Measurements from ENCODE around the gene FOXN3. TPM values are rescaled to one million over a fixed set of nuclear protein-coding genes. Genes with fewer than 3 reads are reported as not detected.

The FOXN3 gene
- total and polyA plus RNA-seq, 2 donors (not counting 1 experiment from before 2014, with no cell fraction given) = 27.9 to 33.3 TPM

DNA sequence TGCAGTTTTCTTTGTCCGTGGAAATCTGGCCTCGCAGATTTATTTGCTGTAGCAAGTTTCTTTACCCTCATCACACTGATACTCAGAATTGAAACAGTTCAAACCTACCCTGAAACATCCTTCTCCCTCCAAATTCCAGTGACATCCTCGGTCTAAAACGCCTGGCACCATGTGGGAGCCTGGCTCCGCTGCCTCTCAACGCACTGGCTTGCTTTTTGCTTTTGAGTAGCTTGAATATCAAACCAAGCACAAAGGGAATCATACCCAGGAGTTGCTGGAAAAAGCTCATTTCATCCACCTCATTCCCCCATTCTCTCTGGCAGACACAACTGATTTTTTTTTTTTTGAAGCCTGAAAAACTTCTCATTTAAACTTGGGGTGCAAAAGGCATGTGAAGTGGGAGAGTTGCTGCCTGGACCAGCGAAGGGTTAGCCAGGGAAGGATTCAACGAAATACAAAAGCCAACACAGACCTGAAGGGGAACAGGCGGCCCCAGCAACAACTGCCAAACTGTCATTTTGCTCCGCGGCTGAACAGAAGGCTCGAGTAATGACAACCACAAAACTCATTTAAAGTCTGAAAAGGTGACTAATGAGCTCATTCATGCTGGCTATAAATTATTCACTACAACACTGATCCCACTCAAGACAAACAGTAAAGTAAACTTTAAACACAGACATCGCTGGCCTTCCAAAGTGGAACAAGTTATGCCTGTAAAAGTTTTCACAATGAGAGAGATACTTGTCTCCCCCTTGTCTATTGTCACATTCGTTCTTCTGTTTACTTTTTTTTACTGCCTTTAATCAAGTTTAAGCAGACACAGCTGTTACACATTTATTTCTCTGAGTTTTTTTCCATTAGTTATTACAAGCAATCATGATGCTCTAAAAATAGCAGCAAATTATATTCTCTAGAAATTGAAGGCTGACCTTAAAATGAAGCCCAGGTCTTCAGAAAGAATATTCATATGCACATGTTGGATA, 12.5 kb upstream of the FOXN3 start:
- TF ChIP-seq EZH2 (IDR thresholded peaks at IDR 0.05; ENCODE audit: low read length, missing control alignments) = no peak
- TF ChIP-seq, protein P1, sequence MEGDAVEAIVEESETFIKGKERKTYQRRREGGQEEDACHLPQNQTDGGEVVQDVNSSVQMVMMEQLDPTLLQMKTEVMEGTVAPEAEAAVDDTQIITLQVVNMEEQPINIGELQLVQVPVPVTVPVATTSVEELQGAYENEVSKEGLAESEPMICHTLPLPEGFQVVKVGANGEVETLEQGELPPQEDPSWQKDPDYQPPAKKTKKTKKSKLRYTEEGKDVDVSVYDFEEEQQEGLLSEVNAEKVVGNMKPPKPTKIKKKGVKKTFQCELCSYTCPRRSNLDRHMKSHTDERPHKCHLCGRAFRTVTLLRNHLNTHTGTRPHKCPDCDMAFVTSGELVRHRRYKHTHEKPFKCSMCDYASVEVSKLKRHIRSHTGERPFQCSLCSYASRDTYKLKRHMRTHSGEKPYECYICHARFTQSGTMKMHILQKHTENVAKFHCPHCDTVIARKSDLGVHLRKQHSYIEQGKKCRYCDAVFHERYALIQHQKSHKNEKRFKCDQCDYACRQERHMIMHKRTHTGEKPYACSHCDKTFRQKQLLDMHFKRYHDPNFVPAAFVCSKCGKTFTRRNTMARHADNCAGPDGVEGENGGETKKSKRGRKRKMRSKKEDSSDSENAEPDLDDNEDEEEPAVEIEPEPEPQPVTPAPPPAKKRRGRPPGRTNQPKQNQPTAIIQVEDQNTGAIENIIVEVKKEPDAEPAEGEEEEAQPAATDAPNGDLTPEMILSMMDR (conservative IDR thresholded peaks at IDR 0.05 in 1 of 2, IDR thresholded peaks at IDR 0.05 in 1 of 2; ENCODE audit: low read depth in 1 of 2, low read length in 2 of 2) = no peak
- Histone ChIP-seq H3K4me2 (ENCODE audit: extremely low read depth, insufficient read depth, low read length) (peak overlapping the region; percentile 73), H3K27ac (ENCODE audit: insufficient read depth, low read length) (peak overlapping the region; percentile 52), H3K79me2 (ENCODE audit: control insufficient read depth, insufficient read depth, low read length) (no peaks in the 10 kb centered on the region), H2AFZ (ENCODE audit: low read length) (peak overlapping the region; percentile 8), H3K4me3 (replicated peaks in 1 of 4; ENCODE audit: control extremely low read depth in 1 of 4, insufficient read depth in 1 of 4, low read depth in 3 of 4, low read length in 4 of 4) (peak overlapping the region in 3 of 4 experiments; percentile 7 to 47 (median 40)), H3K9me3 (ENCODE audit: control insufficient read depth, insufficient read depth, low read depth, low read length) (no peaks in the 10 kb centered on the region), H3K4me1 (ENCODE audit: control insufficient read depth, extremely low read depth, insufficient read depth, low read length) (peaks cover 16% of the 10 kb centered on the region), H4K20me1 (ENCODE audit: control insufficient read depth, extremely low read depth, insufficient read depth, low read length) (no peaks in the 10 kb centered on the region), H3K9ac (ENCODE audit: insufficient read depth, low read length) (no peak overlapping the region), H3K27me3 (ENCODE audit: control insufficient read depth, insufficient read depth, low read length) (no peaks in the 10 kb centered on the region), H3K36me3 (ENCODE audit: control insufficient read depth, insufficient read depth, low read length) (no peaks in the 10 kb centered on the region)
- DNase-seq (ENCODE audit: low read depth in 2 of 2) = peak; percentile 21 to 69

DNA sequence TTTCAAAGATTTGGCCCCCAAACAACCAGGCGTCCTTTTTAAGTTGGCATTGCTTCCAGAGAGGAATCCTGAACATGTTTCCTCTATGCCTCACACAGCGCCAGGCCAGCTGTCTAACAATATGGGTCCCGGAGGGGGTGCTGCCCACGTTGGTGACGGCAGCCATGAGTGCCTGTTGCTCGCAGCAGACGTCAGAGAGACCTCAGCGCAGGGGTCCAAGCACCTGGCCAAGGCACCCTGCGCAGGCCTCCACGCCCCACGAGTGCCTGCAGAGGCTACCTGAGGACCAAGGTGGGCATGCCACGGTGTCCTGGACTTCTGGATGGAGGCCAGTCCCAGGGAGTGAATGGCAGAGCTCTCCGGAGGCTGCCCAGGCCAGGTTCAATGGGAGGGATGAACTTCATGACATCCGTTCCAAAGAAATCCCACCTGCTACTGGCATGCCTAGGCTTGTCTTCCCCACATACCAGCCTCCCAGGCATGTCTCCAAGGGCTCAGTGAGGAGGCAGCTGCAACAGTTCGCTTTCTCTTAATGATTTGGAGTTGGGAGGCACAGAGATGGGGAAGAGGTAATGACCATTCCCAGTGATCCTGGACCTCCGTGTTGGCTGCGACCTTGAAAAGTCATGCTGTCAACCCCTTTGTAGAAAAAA, 11.6 kb upstream of the FOXN3 start:
- H2AFZ ChIP-seq (ENCODE audit: low read length) = no peak overlapping the region

More for the DNA sequence above, 11.6 kb upstream of the FOXN3 start:
- Histone ChIP-seq H3K27ac (ENCODE audit: insufficient read depth, low read length) (peak overlapping the region; percentile 52), H3K36me3 (ENCODE audit: control insufficient read depth, insufficient read depth, low read length) (no peaks in the 10 kb centered on the region), H3K27me3 (ENCODE audit: control insufficient read depth, insufficient read depth, low read length) (no peaks in the 10 kb centered on the region), H3K4me1 (ENCODE audit: control insufficient read depth, extremely low read depth, insufficient read depth, low read length) (peaks cover 16% of the 10 kb centered on the region), H3K4me2 (ENCODE audit: extremely low read depth, insufficient read depth, low read length) (peak overlapping the region; percentile 73), H4K20me1 (ENCODE audit: control insufficient read depth, extremely low read depth, insufficient read depth, low read length) (no peaks in the 10 kb centered on the region), H3K79me2 (ENCODE audit: control insufficient read depth, insufficient read depth, low read length) (no peaks in the 10 kb centered on the region), H3K9me3 (ENCODE audit: control insufficient read depth, insufficient read depth, low read depth, low read length) (no peaks in the 10 kb centered on the region), H3K4me3 (replicated peaks in 1 of 4; ENCODE audit: control extremely low read depth in 1 of 4, insufficient read depth in 1 of 4, low read depth in 3 of 4, low read length in 4 of 4) (no peak overlapping the region), H3K9ac (ENCODE audit: insufficient read depth, low read length) (no peak overlapping the region)
- TF ChIP-seq, protein P1 (conservative IDR thresholded peaks at IDR 0.05 in 1 of 2, IDR thresholded peaks at IDR 0.05 in 1 of 2; ENCODE audit: low read depth in 1 of 2, low read length in 2 of 2) = no peak
- TF ChIP-seq EZH2 (IDR thresholded peaks at IDR 0.05; ENCODE audit: low read length, missing control alignments) = no peak
- DNase-seq (ENCODE audit: low read depth in 2 of 2) = peak; percentile 31 to 69
